ENCODE data around the gene MCCD1. TPM values are rescaled to one million over a fixed set of nuclear protein-coding genes. Genes with fewer than 3 reads are reported as not detected.
"Not testable (repeated sequence)": the region's sequence is repeated elsewhere in the genome, so short reads cannot be mapped to it uniquely, and the experiment has no call there.

The MCCD1 gene
- total and polyA plus RNA-seq, 7 donors, result not detected

GRCh38 chr6:31490115-31490873 is 38.5 kb upstream of the MCCD1 start:
- Histone ChIP-seq H3K36me3 (no peaks in the 10 kb centered on the region), H3K27ac (no peak overlapping the region), H3K9me3 (no peaks in the 10 kb centered on the region), H3K4me1 (peaks cover 0 to 13% (median 10%) of the 10 kb centered on the region in 4 donors), H3K27me3 (peaks cover 3 to 42% (median 25%) of the 10 kb centered on the region in 3 donors), H3K4me3 (no peak overlapping the region)
- no peak for TF ChIP-seq EP300 (IDR thresholded peaks at IDR 0.05)
- TF ChIP-seq POLR2A (IDR thresholded peaks at IDR 0.05), result no peak
- TF ChIP-seq POLR2AphosphoS5 (IDR thresholded peaks at IDR 0.05), result no peak
- TF ChIP-seq, protein P1, sequence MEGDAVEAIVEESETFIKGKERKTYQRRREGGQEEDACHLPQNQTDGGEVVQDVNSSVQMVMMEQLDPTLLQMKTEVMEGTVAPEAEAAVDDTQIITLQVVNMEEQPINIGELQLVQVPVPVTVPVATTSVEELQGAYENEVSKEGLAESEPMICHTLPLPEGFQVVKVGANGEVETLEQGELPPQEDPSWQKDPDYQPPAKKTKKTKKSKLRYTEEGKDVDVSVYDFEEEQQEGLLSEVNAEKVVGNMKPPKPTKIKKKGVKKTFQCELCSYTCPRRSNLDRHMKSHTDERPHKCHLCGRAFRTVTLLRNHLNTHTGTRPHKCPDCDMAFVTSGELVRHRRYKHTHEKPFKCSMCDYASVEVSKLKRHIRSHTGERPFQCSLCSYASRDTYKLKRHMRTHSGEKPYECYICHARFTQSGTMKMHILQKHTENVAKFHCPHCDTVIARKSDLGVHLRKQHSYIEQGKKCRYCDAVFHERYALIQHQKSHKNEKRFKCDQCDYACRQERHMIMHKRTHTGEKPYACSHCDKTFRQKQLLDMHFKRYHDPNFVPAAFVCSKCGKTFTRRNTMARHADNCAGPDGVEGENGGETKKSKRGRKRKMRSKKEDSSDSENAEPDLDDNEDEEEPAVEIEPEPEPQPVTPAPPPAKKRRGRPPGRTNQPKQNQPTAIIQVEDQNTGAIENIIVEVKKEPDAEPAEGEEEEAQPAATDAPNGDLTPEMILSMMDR (IDR thresholded peaks at IDR 0.05), result no peak
- intact Hi-C loops (cut with DNase I), result no loop called here
- DNase-seq, result no peak
- WGBS, 2 donors, result 77 to 79% methylated on average over 16 of the region's 16 CpGs

GRCh38 chr6:31493550-31493874 is 35.2 kb upstream of the MCCD1 start:
- not testable (repeated sequence) for DNase-seq, H3K9me3 ChIP-seq, H3K36me3 ChIP-seq, H3K27ac ChIP-seq
- WGBS, 2 donors, result 2 to 4% methylated on average over 2 of the region's 2 CpGs
- Histone ChIP-seq H3K4me1 (peaks cover 0 to 27% (median 22%) of the 10 kb centered on the region in 4 donors), H3K4me3 (peak overlapping the region in 2 of 4 donors; percentile 45 to 52), H3K27me3 (peaks cover 13 to 62% (median 31%) of the 10 kb centered on the region in 3 donors)
- intact Hi-C loops (cut with DNase I), result loop anchor here (2.0 kb wide), 1 partner anchor 105 kb away; no protein-coding TSS in a partner anchor

DNA sequence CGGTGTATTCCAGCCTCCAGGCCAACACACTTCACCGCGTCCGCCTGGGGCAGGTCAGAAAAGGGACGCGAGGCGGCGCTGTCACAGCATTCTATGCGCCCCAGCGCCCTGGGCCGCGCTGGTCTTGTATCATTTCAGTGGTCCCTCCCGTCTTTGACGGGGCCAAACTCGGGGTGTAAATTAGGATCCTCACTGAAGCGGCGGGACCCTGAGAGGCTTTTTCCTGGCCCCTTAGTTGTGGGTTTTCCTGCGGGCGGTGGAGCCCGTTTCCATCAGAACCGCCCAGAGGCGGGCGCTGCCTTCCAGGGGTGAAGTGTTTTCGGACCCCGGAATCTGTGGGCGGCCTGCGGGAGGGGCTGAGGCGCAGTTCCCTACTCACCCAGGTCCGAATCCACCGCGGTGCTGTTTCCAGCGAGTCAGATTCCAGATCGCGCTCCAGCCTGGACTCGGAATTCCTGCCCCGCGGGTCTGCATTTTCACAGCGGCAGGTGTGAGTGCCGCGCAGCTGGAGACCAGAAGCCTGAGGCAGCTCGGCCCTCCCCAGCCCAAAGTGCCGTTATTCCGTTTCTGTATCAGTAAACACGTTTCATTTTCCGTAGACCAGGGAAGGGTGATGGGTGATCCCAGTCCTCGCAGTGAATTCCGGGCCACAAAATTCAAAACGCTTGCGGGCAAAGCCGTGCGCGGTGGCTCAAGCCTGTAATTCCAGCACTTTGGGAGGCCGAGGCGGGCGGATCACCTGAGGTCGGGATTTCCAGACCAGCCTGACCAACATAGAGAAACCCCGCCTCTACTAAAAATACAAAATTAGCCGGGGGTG is 34.7 kb upstream of the MCCD1 start:
- Histone ChIP-seq H3K4me3 (peak overlapping the region; percentile 27 to 52 (median 44)), H3K9me3 (no peaks in the 10 kb centered on the region), H3K36me3 (no peaks in the 10 kb centered on the region), H3K27me3 (peaks cover 16 to 67% (median 37%) of the 10 kb centered on the region in 3 donors), H3K4me1 (peaks cover 0 to 33% (median 25%) of the 10 kb centered on the region in 4 donors), H3K27ac (peak overlapping the region; percentile 37 to 76 (median 62))
- TF ChIP-seq, protein P1 (IDR thresholded peaks at IDR 0.05), result peak; percentile 61 to 76 (median 65)
- TF ChIP-seq POLR2A (IDR thresholded peaks at IDR 0.05) (no peak), POLR2AphosphoS5 (IDR thresholded peaks at IDR 0.05) (peak in 3 of 4 donors; percentile 6 to 46 (median 26))
- peak; percentile 84 for DNase-seq
- 0 to 1% methylated on average over 58 of the region's 58 CpGs for WGBS, 2 donors
- intact Hi-C loops (cut with DNase I), result loop anchor here (2.0 kb wide), 2 partner anchors 47 to 105 kb away; no protein-coding TSS in a partner anchor

GRCh38 chr6:31495580-31495979 is 33.2 kb upstream of the MCCD1 start:
- intact Hi-C loops (cut with DNase I), result loop anchor here (2.0 kb wide), 1 partner anchor 45 kb away; no protein-coding TSS in a partner anchor
- 60 to 69% methylated on average over 2 of the region's 2 CpGs for WGBS, 2 donors
- H3K4me1 ChIP-seq, result peaks cover 0 to 34% (median 25%) of the 10 kb centered on the region in 4 donors
- no peak overlapping the region for H3K27ac ChIP-seq
- no peak for DNase-seq
- no peaks in the 10 kb centered on the region for H3K36me3 ChIP-seq
- no peaks in the 10 kb centered on the region for H3K9me3 ChIP-seq
- no peak overlapping the region for H3K4me3 ChIP-seq
- H3K27me3 ChIP-seq, result peaks cover 16 to 73% (median 40%) of the 10 kb centered on the region in 3 donors
- no peak for TF ChIP-seq POLR2A (IDR thresholded peaks at IDR 0.05)
- TF ChIP-seq EP300 (IDR thresholded peaks at IDR 0.05), result no peak
- no peak for TF ChIP-seq POLR2AphosphoS5 (IDR thresholded peaks at IDR 0.05)
- TF ChIP-seq, protein P1 (IDR thresholded peaks at IDR 0.05), result no peak

GRCh38 chr6:31496826-31497225 is 31.9 kb upstream of the MCCD1 start:
- H3K9me3 ChIP-seq; H3K4me3 ChIP-seq; H3K36me3 ChIP-seq; DNase-seq; intact Hi-C loops (cut with DNase I); H3K27ac ChIP-seq: not testable (repeated sequence)
- peaks cover 16 to 79% (median 40%) of the 10 kb centered on the region in 3 donors for H3K27me3 ChIP-seq
- 62 to 70% methylated on average over 4 of the region's 4 CpGs for WGBS, 2 donors
- peaks cover 0 to 34% (median 25%) of the 10 kb centered on the region in 4 donors for H3K4me1 ChIP-seq
